Neural progenitor cell (in vitro differentiated cells): Measurements from ENCODE around the gene RASGRP3. TPM values are rescaled to one million over a fixed set of nuclear protein-coding genes. Genes with fewer than 3 reads are reported as not detected.
A peak's percentile ranks its signal among the peaks of the same experiment; 100 is the strongest.
"Not testable (repeated sequence)": the region's sequence is repeated elsewhere in the genome, so short reads cannot be mapped to it uniquely, and the experiment has no call there.

ENCODE experiments used
- DNase-seq: peaks from one replicate; pipeline ENCODE4 v3.0.0-alpha.2; 2016; ENCODE audit warnings: low spot score
- H2AFZ ChIP-seq: fragments of 200-600 bp; sonication (generic); replicated peaks from 2 replicates; pipeline ENCODE4 v1.6.1; 2016; ENCODE audit warnings: antibody characterized with exemption
- H3F3A ChIP-seq: fragments of 200-600 bp; sonication (generic); 2 replicates; pipeline ENCODE4 v1.6.1; 2016; ENCODE audit warnings: antibody characterized with exemption, low read depth
- H3K27ac ChIP-seq: fragments of 200-600 bp; sonication (generic); 2 replicates; pipeline ENCODE4 v1.5.1; 2016; ENCODE audit warnings: mild to moderate bottlenecking
- H3K27me3 ChIP-seq: fragments of 200-600 bp; sonication (generic); 2 replicates; pipeline ENCODE4 v1.6.1; 2016; ENCODE audit warnings: mild to moderate bottlenecking, moderate library complexity
- H3K36me3 ChIP-seq: fragments of 200-600 bp; sonication (generic); 2 replicates; pipeline ENCODE4 v1.5.1; 2016
- H3K4me1 ChIP-seq: fragments of 200-600 bp; sonication (generic); 2 replicates; pipeline ENCODE4 v1.6.1; 2016; ENCODE audit warnings: mixed run types
- H3K4me2 ChIP-seq: fragments of 200-600 bp; sonication (generic); 2 replicates; pipeline ENCODE4 v1.6.1; 2016
- H3K4me3 ChIP-seq: fragments of 200-600 bp; sonication (generic); 2 replicates; pipeline ENCODE4 v1.5.1; 2016
- H3K79me2 ChIP-seq: fragments of 200-600 bp; sonication (generic); 2 replicates; pipeline ENCODE4 v1.6.1; 2016; ENCODE audit warnings: low read depth
- H3K9ac ChIP-seq: fragments of 200-600 bp; sonication (generic); 2 replicates; pipeline ENCODE4 v1.6.1; 2016
- H3K9me3 ChIP-seq: fragments of 200-600 bp; sonication (generic); 2 replicates; pipeline ENCODE4 v1.5.1; 2016; ENCODE audit warnings: low read depth
- H4K20me1 ChIP-seq: fragments of 200-600 bp; sonication (generic); 2 replicates; pipeline ENCODE4 v1.6.1; 2016; ENCODE audit warnings: low read depth
- H3K27ac Mint-ChIP-seq: 3 replicates; pipeline ENCODE4 v1.8.0; 2021; ENCODE audit warnings: mixed read lengths
- H3K27me3 Mint-ChIP-seq: 2 replicates; pipeline ENCODE4 v1.8.0; 2022; ENCODE audit warnings: low read depth, mild to moderate bottlenecking, inconsistent platforms, moderate library complexity, mixed read lengths; ENCODE audit not compliant: insufficient read depth
- H3K36me3 Mint-ChIP-seq: 3 replicates; pipeline ENCODE4 v1.8.0; 2021; ENCODE audit warnings: mixed read lengths
- H3K4me1 Mint-ChIP-seq: 3 replicates; pipeline ENCODE4 v1.8.0; 2021; ENCODE audit warnings: mixed read lengths
- H3K4me3 Mint-ChIP-seq: 3 replicates; pipeline ENCODE4 v1.8.0; 2021; ENCODE audit warnings: mild to moderate bottlenecking, moderate library complexity, mixed read lengths
- H3K9me3 Mint-ChIP-seq: 3 replicates; pipeline ENCODE4 v1.8.0; 2020; ENCODE audit warnings: mixed read lengths
- EZH2 ChIP-seq: fragments of 200-600 bp; sonication (generic); IDR thresholded peaks from 2 replicates; pipeline ENCODE4 v1.6.1; 2017; ENCODE audit warnings: antibody characterized with exemption, mild to moderate bottlenecking, moderate library complexity
- EZH2phosphoT487 ChIP-seq: fragments of 200-600 bp; sonication (generic); IDR thresholded peaks from 2 replicates; pipeline ENCODE4 v1.6.1; 2017; ENCODE audit warnings: antibody characterized with exemption
- total RNA-seq: library from RNA; depleted of rRNA; stranded (reverse); fragments of >200 nt; gene quantifications from 2 replicates; pipeline ENCODE4 v1.2.3, GENCODE V29; 2015; ENCODE audit warnings: low replicate concordance
- TF ChIP-seq, protein P1 (sequence below): fragments of 200-600 bp; sonication (generic); IDR thresholded peaks from 2 replicates; pipeline ENCODE4 v1.5.1; 2017; ENCODE audit warnings: antibody characterized with exemption, mild to moderate bottlenecking

The RASGRP3 gene
- total RNA-seq, 1 donor from 2014 or later: not detected

DNA sequence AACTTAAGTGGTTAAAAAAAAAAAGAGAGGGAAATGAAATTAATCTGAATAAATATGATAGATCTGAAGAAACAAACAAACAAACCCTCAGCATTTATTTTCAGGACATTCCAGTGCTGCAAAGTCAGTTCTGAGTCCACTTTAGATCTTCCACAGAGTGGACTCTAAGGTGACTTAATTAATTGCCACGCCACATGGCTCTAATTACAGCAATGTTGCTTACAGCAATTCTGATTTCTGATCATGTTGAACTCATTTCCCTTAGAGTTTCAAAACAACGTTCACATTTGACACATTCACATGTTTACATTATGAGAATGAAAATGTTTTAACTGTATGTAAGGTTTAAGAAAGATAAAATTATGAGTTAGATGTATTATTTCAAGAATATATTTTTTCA, 38.6 kb upstream of the RASGRP3 start:
- no peaks in the 10 kb centered on the region for H3K36me3 Mint-ChIP-seq
- Histone ChIP-seq H3K9ac (no peak overlapping the region), H3K27ac (no peak overlapping the region), H3K4me1 (no peaks in the 10 kb centered on the region), H3K9me3 (no peaks in the 10 kb centered on the region), H3K4me3 (no peak overlapping the region), H3K79me2 (no peaks in the 10 kb centered on the region), H4K20me1 (no peaks in the 10 kb centered on the region), H3F3A (no peaks in the 10 kb centered on the region), H3K4me2 (no peak overlapping the region), H2AFZ (no peak overlapping the region), H3K36me3 (no peaks in the 10 kb centered on the region), H3K27me3 (no peaks in the 10 kb centered on the region)
- no peaks in the 10 kb centered on the region for H3K27me3 Mint-ChIP-seq
- H3K4me1 Mint-ChIP-seq: no peaks in the 10 kb centered on the region
- TF ChIP-seq EZH2phosphoT487: no peak
- TF ChIP-seq, protein P1, sequence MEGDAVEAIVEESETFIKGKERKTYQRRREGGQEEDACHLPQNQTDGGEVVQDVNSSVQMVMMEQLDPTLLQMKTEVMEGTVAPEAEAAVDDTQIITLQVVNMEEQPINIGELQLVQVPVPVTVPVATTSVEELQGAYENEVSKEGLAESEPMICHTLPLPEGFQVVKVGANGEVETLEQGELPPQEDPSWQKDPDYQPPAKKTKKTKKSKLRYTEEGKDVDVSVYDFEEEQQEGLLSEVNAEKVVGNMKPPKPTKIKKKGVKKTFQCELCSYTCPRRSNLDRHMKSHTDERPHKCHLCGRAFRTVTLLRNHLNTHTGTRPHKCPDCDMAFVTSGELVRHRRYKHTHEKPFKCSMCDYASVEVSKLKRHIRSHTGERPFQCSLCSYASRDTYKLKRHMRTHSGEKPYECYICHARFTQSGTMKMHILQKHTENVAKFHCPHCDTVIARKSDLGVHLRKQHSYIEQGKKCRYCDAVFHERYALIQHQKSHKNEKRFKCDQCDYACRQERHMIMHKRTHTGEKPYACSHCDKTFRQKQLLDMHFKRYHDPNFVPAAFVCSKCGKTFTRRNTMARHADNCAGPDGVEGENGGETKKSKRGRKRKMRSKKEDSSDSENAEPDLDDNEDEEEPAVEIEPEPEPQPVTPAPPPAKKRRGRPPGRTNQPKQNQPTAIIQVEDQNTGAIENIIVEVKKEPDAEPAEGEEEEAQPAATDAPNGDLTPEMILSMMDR: no peak
- TF ChIP-seq EZH2: no peak
- no peak overlapping the region for H3K27ac Mint-ChIP-seq
- no peak overlapping the region for H3K4me3 Mint-ChIP-seq
- no peak for DNase-seq
- no peaks in the 10 kb centered on the region for H3K9me3 Mint-ChIP-seq

DNA sequence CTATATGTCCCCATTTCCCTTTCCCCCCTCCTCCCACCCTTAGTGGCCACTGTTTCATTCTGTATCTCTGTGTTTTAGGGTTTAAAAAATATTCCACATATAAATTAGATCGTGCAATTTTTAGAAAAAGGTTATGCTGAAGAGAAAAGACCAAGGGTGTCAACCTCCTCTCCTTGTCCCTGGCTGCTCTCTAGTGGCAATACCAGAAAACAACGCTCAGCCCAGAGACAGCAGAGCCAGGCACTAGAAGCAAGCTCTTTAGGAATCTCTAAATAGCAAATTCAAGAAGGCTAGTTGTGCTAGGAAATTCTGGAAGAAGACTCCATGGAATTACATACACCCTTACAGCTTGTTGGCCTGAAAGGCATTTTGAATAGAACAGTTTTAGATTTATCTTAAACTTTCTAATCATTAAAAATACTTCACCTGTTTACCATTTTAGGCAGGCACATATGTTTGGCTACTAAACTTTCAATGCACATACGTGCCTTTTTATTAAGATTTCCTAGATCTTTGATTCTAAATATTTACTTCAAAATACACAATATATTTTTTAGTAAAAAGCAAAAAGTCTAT, 35.1 kb upstream of the RASGRP3 start:
- Mint-ChIP-seq H3K36me3 (no peaks in the 10 kb centered on the region), H3K4me1 (no peaks in the 10 kb centered on the region), H3K9me3 (no peaks in the 10 kb centered on the region), H3K27ac (no peak overlapping the region), H3K27me3 (no peaks in the 10 kb centered on the region), H3K4me3 (no peak overlapping the region)
- Histone ChIP-seq H3K4me2 (no peak overlapping the region), H3K4me3 (no peak overlapping the region), H2AFZ (no peak overlapping the region), H4K20me1 (no peaks in the 10 kb centered on the region), H3K27ac (no peak overlapping the region), H3K79me2 (no peaks in the 10 kb centered on the region), H3K4me1 (no peaks in the 10 kb centered on the region), H3F3A (no peaks in the 10 kb centered on the region), H3K9ac (no peak overlapping the region), H3K36me3 (no peaks in the 10 kb centered on the region), H3K27me3 (no peaks in the 10 kb centered on the region), H3K9me3 (no peaks in the 10 kb centered on the region)
- TF ChIP-seq, protein P1: peak; percentile 81
- no peak for TF ChIP-seq EZH2
- DNase-seq: peak; percentile 70

DNA sequence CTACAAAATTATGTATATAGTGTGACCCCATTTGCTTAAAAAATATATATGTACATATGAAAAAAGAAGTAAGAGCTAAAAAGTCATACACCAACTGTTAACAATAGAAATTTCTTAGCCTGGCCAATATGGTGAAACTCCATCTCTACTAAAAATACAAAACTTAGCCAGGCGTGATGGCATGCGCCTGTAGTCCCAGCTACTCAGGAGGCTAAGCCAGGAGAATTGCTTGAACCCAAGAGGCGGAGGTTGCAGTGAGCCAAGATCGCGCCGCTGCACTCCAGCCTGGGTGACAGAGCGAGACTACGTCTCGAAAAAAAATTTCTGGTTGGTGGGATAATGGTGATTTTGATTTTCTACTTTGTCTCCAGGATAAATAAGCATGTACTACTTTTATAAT, 34.4 kb upstream of the RASGRP3 start:
- not testable (repeated sequence) for H3K4me3 ChIP-seq, H3K4me3 Mint-ChIP-seq, H4K20me1 ChIP-seq, H3K27me3 Mint-ChIP-seq, H3K27me3 ChIP-seq, H3K9me3 ChIP-seq, H3K79me2 ChIP-seq, H3K36me3 Mint-ChIP-seq, H3K36me3 ChIP-seq, H3K27ac ChIP-seq, H3F3A ChIP-seq, H3K4me2 ChIP-seq, DNase-seq, H3K27ac Mint-ChIP-seq, H3K9ac ChIP-seq, H3K4me1 Mint-ChIP-seq, H2AFZ ChIP-seq, H3K4me1 ChIP-seq, H3K9me3 Mint-ChIP-seq

DNA sequence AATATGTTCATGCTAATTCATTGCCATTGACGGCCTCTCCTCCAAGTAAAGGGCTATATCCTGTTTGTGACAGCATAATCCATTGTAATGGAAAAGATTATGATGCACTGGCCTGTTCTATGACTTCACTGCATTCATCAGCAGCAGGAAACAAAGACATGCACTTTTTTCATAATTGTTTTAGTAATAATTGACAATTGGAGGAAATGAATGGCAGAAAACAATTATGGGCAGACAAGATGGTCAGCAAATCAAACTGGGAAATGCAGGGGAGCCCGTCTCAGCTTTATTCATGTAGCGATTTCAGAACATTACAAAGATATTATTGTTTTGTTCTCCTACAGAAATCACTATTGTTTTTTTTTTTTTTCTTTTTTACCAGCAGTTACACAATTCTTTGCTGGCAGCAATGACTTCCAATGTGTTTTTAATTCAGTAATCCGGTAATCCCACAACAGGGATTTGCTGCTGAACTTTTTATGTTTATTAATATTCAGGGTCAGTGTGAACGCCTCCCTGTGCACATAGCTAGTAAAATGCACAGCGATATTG, 33.8 kb upstream of the RASGRP3 start:
- no peak for DNase-seq
- Histone ChIP-seq H3K36me3 (no peaks in the 10 kb centered on the region), H3K79me2 (no peaks in the 10 kb centered on the region), H4K20me1 (no peaks in the 10 kb centered on the region), H3K27me3 (no peaks in the 10 kb centered on the region), H3F3A (no peaks in the 10 kb centered on the region), H3K4me1 (no peaks in the 10 kb centered on the region), H3K9me3 (no peaks in the 10 kb centered on the region), H3K4me3 (no peak overlapping the region), H3K9ac (no peak overlapping the region), H3K27ac (no peak overlapping the region), H3K4me2 (no peak overlapping the region), H2AFZ (peak overlapping the region; percentile 42)
- Mint-ChIP-seq H3K27me3 (no peaks in the 10 kb centered on the region), H3K9me3 (no peaks in the 10 kb centered on the region), H3K27ac (no peak overlapping the region), H3K4me3 (no peak overlapping the region), H3K36me3 (no peaks in the 10 kb centered on the region), H3K4me1 (no peaks in the 10 kb centered on the region)
- TF ChIP-seq EZH2phosphoT487 (no peak), EZH2 (no peak)
- TF ChIP-seq, protein P1: no peak
